IMR-90 (cell line): ENCODE measurements around the gene EMX1. TPM values are rescaled to one million over a fixed set of nuclear protein-coding genes. Genes with fewer than 3 reads are reported as not detected.

Experiments used
- ATAC-seq: fragments of 200-7000 bp; cut with Tn5 transposase; 2 replicates; pipeline ENCODE4 v1.9.1; 2020; ENCODE audit warnings: low read depth, mild to moderate bottlenecking, moderate library complexity
- BruUV-seq: library from RNA; stranded (reverse); fragments of 400-500 nt; replicated peaks from 2 replicates; lab custom pipeline; 2021; lab: Mats Ljungman, UMichigan
- CTCF ChIA-PET: fragments of 300-600 bp; formaldehyde crosslinking; extraction: SDS; loops from one replicate; lab custom pipeline; 2021; ENCODE audit warnings: antibody characterized with exemption; lab: Yijun Ruan, JAX
- POLR2A ChIA-PET: fragments of 300-600 bp; sonication (Branson Sonifier 250); formaldehyde crosslinking; loops from one replicate; lab custom pipeline; 2022; ENCODE audit warnings: antibody characterized with exemption; ENCODE audit not compliant: unreplicated experiment; lab: Charles Lee
- DNase-seq: peaks from one replicate; pipeline ENCODE4 v3.0.0; 2013
- H2AFZ ChIP-seq: replicated peaks from 2 replicates; pipeline ENCODE3; 2013; ENCODE audit warnings: low read length, mild to moderate bottlenecking; ENCODE audit not compliant: poor library complexity
- H2AK5ac ChIP-seq: 2 replicates; pipeline ENCODE4 v1.6.1; 2013; ENCODE audit warnings: low read depth, low read length, inconsistent platforms
- H2AK9ac ChIP-seq: replicated peaks from 2 replicates; pipeline ENCODE3; 2013; ENCODE audit warnings: mild to moderate bottlenecking, low read depth, low read length, moderate library complexity; ENCODE audit not compliant: poor library complexity
- H2BK120ac ChIP-seq: 2 replicates; pipeline ENCODE4 v1.6.1; 2013; ENCODE audit warnings: low read depth, low read length, inconsistent platforms
- H2BK15ac ChIP-seq: 3 replicates; pipeline ENCODE4 v1.6.1; 2013; ENCODE audit warnings: low read depth, low read length, inconsistent platforms
- H2BK20ac ChIP-seq: 2 replicates; pipeline ENCODE4 v1.6.1; 2013; ENCODE audit warnings: low read depth, mild to moderate bottlenecking, inconsistent platforms, low read length, moderate library complexity
- H2BK5ac ChIP-seq: 2 replicates; pipeline ENCODE4 v1.6.1; 2013; ENCODE audit warnings: mild to moderate bottlenecking, low read depth, low read length, inconsistent platforms; ENCODE audit not compliant: poor library complexity, severe bottlenecking
- H3K14ac ChIP-seq: replicated peaks from 2 replicates; pipeline ENCODE4 v1.6.1; 2013; ENCODE audit warnings: low read depth, low read length, inconsistent platforms
- H3K18ac ChIP-seq: 2 replicates; pipeline ENCODE4 v1.6.1; 2013; ENCODE audit warnings: low read depth, low read length, control low read depth
- H3K23ac ChIP-seq: 2 replicates; pipeline ENCODE4 v1.6.1; 2013; ENCODE audit warnings: low read depth, low read length, inconsistent platforms
- H3K27ac ChIP-seq: 2 replicates; pipeline ENCODE4 v1.5.1; 2013; ENCODE audit warnings: mild to moderate bottlenecking, control low read depth, low read length; ENCODE audit not compliant: insufficient read depth
- H3K27me3 ChIP-seq: 2 replicates; pipeline ENCODE4 v1.6.1; 2013; ENCODE audit warnings: low read length; ENCODE audit not compliant: control insufficient read depth, insufficient read depth
- H3K36me3 ChIP-seq: 2 replicates; pipeline ENCODE4 v1.6.1; 2013; ENCODE audit warnings: low read length, mixed read lengths; ENCODE audit not compliant: control insufficient read depth, insufficient read depth
- H3K4ac ChIP-seq: 2 replicates; pipeline ENCODE4 v1.6.1; 2013; ENCODE audit warnings: low read depth, low read length, inconsistent platforms
- H3K4me1 ChIP-seq: 2 replicates; pipeline ENCODE4 v1.6.1; 2013; ENCODE audit warnings: low read length, mixed read lengths; ENCODE audit not compliant: control insufficient read depth, insufficient read depth
- H3K4me2 ChIP-seq: 2 replicates; pipeline ENCODE4 v1.6.1; 2013; ENCODE audit warnings: low read depth, mild to moderate bottlenecking, control low read depth, low read length, moderate library complexity
- H3K4me3 ChIP-seq: 2 replicates; pipeline ENCODE4 v1.5.1; 2013; ENCODE audit warnings: low read depth, mild to moderate bottlenecking, control low read depth, low read length, moderate library complexity; ENCODE audit not compliant: insufficient read depth
- H3K56ac ChIP-seq: 2 replicates; pipeline ENCODE4 v1.6.1; 2013; ENCODE audit warnings: low read length, inconsistent platforms; ENCODE audit not compliant: insufficient read depth; ENCODE audit errors: extremely low read depth
- H3K79me1 ChIP-seq, 2 experiments: 2 replicates each; pipeline ENCODE4 v1.6.1; 2013; ENCODE audit warnings: low read length in 2 of 2, inconsistent platforms in 1 of 2, low read depth in 1 of 2
- H3K9ac ChIP-seq: 2 replicates; pipeline ENCODE4 v1.6.1; 2013; ENCODE audit warnings: low read depth, low read length, control low read depth
- H3K9me1 ChIP-seq: 2 replicates; pipeline ENCODE4 v1.6.1; 2013; ENCODE audit warnings: low read length, inconsistent platforms; ENCODE audit not compliant: insufficient read depth
- H3K9me3 ChIP-seq: 2 replicates; pipeline ENCODE4 v1.6.1; 2013; ENCODE audit warnings: low read length; ENCODE audit not compliant: control insufficient read depth, insufficient read depth
- H4K20me1 ChIP-seq: 2 replicates; pipeline ENCODE4 v1.6.1; 2013; ENCODE audit warnings: low read length, inconsistent platforms; ENCODE audit not compliant: insufficient read depth
- H4K5ac ChIP-seq: 2 replicates; pipeline ENCODE4 v1.6.1; 2013; ENCODE audit warnings: mild to moderate bottlenecking, low read depth, low read length, control low read depth
- H4K8ac ChIP-seq, 2 experiments: 2 replicates each; pipeline ENCODE4 v1.6.1; 2013; ENCODE audit warnings: low read depth in 2 of 2, low read length in 2 of 2, control low read depth in 1 of 2, inconsistent platforms in 1 of 2
- H4K91ac ChIP-seq: 2 replicates; pipeline ENCODE4 v1.6.1; 2013; ENCODE audit warnings: low read depth, low read length, inconsistent platforms; ENCODE audit not compliant: insufficient read depth
- CHD1 ChIP-seq: IDR thresholded peaks from 2 replicates; pipeline ENCODE4 v1.6.1; 2012; ENCODE audit warnings: low read depth, low read length, improper control_type of control experiment
- FOS ChIP-seq: fragments of 150-350 bp; IDR thresholded peaks from 2 replicates; pipeline ENCODE4 v1.6.1; 2016; ENCODE audit warnings: low read depth, low read length
- MAZ ChIP-seq: IDR thresholded peaks from 2 replicates; pipeline ENCODE4 v1.6.1; 2012; ENCODE audit warnings: low read depth, mild to moderate bottlenecking, low read length, improper control_type of control experiment, moderate library complexity, borderline replicate concordance
- MXI1 ChIP-seq: IDR thresholded peaks from 2 replicates; pipeline ENCODE4 v1.6.1; 2012; ENCODE audit warnings: low read depth, mild to moderate bottlenecking, low read length, moderate library complexity, borderline replicate concordance
- POLR2A ChIP-seq: IDR thresholded peaks from 2 replicates; pipeline ENCODE4 v1.6.1; 2012; ENCODE audit warnings: mild to moderate bottlenecking, low read depth, low read length
- SMC3 ChIP-seq: fragments of 150-350 bp; IDR thresholded peaks from 2 replicates; pipeline ENCODE4 v1.6.1; 2016; ENCODE audit warnings: low read depth, mild to moderate bottlenecking, antibody characterized with exemption, low read length, moderate library complexity
- WGBS, 2 experiments: methylation state at CpG; one replicate each; pipeline versions ENCODE4 v1.1.5 to v1.1.7; 2013; ENCODE audit warnings: missing lambda C conversion rate in 2 of 2; ENCODE audit not compliant: insufficient read length in 1 of 2; ENCODE audit errors: extremely low coverage in 2 of 2; 5-methylcytosine and 5-hydroxymethylcytosine counted together
- dilution Hi-C: fragments of 300-500 bp; cut with HindIII; formaldehyde crosslinking; loops from one replicate; pipeline ENCODE4 v1.14.3; 2018; ENCODE audit warnings: low sequenced_read_pairs; ENCODE audit not compliant: unreplicated experiment
- in situ Hi-C: fragments of 300-500 bp; cut with MboI; formaldehyde crosslinking; loops from 3 replicates; pipeline ENCODE4 v1.14.3; 2019; ENCODE audit warnings: low sequenced_read_pairs, inconsistent platforms, mixed read lengths
- intact Hi-C: fragments of 100-400 bp; cut with micrococcal nuclease; formaldehyde crosslinking; loops from 2 replicates; pipeline ENCODE4 v1.10.0; 2022
- polyA plus RNA-seq, 3 experiments: library from polyadenylated mRNA; depleted of rRNA; stranded (reverse); fragments of >200 nt; gene quantifications; 2 replicates each; pipeline ENCODE4 v1.2.3, GENCODE V29; 2012; ENCODE audit warnings: low replicate concordance in 1 of 3
- total RNA-seq: library from RNA; depleted of rRNA; stranded (reverse); fragments of >200 nt; gene quantifications from 2 replicates; pipeline ENCODE4 v1.2.3, GENCODE V29; 2012
- TF ChIP-seq, protein P1 (sequence below): fragments of 150-350 bp; IDR thresholded peaks from 2 replicates; pipeline ENCODE4 v1.6.1; 2017; ENCODE audit warnings: mild to moderate bottlenecking, antibody characterized with exemption, low read length, low read depth

EMX1 gene
- total and polyA plus RNA-seq, 2 of the 4 experiments (the other 2 are of a cell fraction), result not detected

GRCh38 chr2:72889991-72890390 lies 27.3 kb upstream of the EMX1 start:
- Histone ChIP-seq H2AFZ (no peak overlapping the region), H2BK120ac (no peak overlapping the region), H3K18ac (no peak overlapping the region), H4K20me1 (peaks cover 12% of the 10 kb centered on the region), H2AK9ac (no peak overlapping the region), H3K14ac (no peak overlapping the region), H3K23ac (no peak overlapping the region), H2AK5ac (no peak overlapping the region), H3K9ac (no peak overlapping the region), H3K9me3 (no peaks in the 10 kb centered on the region), H3K36me3 (no peaks in the 10 kb centered on the region; the same call in 1 of the 2 replicates), H3K27ac (no peak overlapping the region), H3K27me3 (peaks cover 4% of the 10 kb centered on the region; the same call in 1 of the 2 replicates), H3K4me1 (peaks cover 3% of the 10 kb centered on the region; the same call in 1 of the 2 replicates), H4K5ac (no peak overlapping the region), H4K91ac (no peak overlapping the region), H2BK20ac (no peak overlapping the region), H3K9me1 (peaks cover 5% of the 10 kb centered on the region; the same call in 1 of the 2 replicates), H2BK15ac (no peak overlapping the region), H4K8ac (no peak overlapping the region), H3K79me1 (peaks cover 2 to 5% of the 10 kb centered on the region in 2 experiments; a peak in 1 of 4 replicates), H3K4me3 (no peak overlapping the region), H3K4me2 (no peak overlapping the region), H3K56ac (no peak overlapping the region), H3K4ac (no peak overlapping the region), H2BK5ac (no peak overlapping the region)
- TF ChIP-seq MXI1 (no peak), SMC3 (no peak), POLR2A (no peak), MAZ (no peak), CHD1 (no peak), FOS (no peak)
- TF ChIP-seq, protein P1, sequence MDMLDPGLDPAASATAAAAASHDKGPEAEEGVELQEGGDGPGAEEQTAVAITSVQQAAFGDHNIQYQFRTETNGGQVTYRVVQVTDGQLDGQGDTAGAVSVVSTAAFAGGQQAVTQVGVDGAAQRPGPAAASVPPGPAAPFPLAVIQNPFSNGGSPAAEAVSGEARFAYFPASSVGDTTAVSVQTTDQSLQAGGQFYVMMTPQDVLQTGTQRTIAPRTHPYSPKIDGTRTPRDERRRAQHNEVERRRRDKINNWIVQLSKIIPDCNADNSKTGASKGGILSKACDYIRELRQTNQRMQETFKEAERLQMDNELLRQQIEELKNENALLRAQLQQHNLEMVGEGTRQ, result no peak
- intact Hi-C loops (no loop called here), dilution Hi-C loops (no loop called here), in situ Hi-C loops (loop anchor here (5.0 to 25.0 kb wide), 4 partner anchors 82 to 1353 kb away; partner anchors contain the start of gene SFXN5)
- ATAC-seq (no peak), DNase-seq (no peak)
- ChIA-PET CTCF (interaction anchor here (0.6 kb wide), 1 partner anchor 45 kb away, joined by 3 read pairs; no protein-coding TSS in a partner anchor), POLR2A (no interaction called here)
- 60% methylated on average over 1 of the region's 4 CpGs; no CpG with 5 or more reads in 1 of the 2 experiments for WGBS, 2 experiments
- no TSS peak for BruUV-seq
